Brain microvascular endothelial cell (primary cell): ENCODE results near the gene DPM2.
A peak's percentile ranks its signal among the peaks of the same experiment; 100 is the strongest.

Source experiments
- DNase-seq: peaks from one replicate; pipeline ENCODE4 v3.0.0-alpha.2; 2020
- H3K27ac ChIP-seq: fragments of 250-450 bp; sonication (Bioruptor Pico); 2 replicates; pipeline ENCODE4 v1.5.1; 2020; ENCODE audit warnings: mild to moderate bottlenecking, moderate library complexity
- H3K27me3 ChIP-seq: fragments of 250-450 bp; sonication (Bioruptor Pico); replicated peaks from 2 replicates; pipeline ENCODE4 v1.5.1; 2020; ENCODE audit warnings: mild to moderate bottlenecking
- H3K36me3 ChIP-seq: fragments of 250-450 bp; sonication (Bioruptor Pico); replicated peaks from 2 replicates; pipeline ENCODE4 v1.5.1; 2020; ENCODE audit warnings: mild to moderate bottlenecking
- H3K4me3 ChIP-seq: 2 replicates; pipeline ENCODE4 v1.5.1; 2011; ENCODE audit warnings: low read depth, mild to moderate bottlenecking, control low read depth, low read length, moderate library complexity
- in situ Hi-C: cut with HindIII; loops from 2 replicates; pipeline ENCODE4 v1.10.0; 2017; ENCODE audit warnings: low sequenced_read_pairs, low pct_ligation_motif_present
- TF ChIP-seq, protein P1 (sequence below): IDR thresholded peaks from 2 replicates; pipeline ENCODE4 v1.5.1; 2011; ENCODE audit warnings: low read depth, mild to moderate bottlenecking, moderate library complexity, low read length, control low read depth, inconsistent platforms; ENCODE audit errors: missing control alignments

Gene DPM2

DNA sequence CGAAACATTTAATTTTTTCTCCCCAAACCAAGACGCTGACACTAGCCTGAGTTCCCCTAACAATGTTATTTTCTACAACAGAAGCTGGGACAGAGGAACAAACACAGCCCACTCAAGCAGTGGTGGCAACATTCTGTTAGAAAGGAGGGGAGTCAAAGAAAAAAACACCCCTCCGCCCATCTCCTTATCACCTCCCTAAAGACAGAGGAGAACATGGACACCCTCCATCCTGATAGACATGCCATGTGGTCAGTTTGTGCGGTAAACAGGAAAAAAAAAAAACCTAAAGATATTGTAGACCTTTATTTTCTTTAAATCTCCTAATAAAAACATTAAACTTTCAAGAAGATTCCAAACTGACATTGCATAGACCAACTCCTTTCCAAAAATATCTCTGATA lies 2.9 kb upstream of the DPM2 start:
- TF ChIP-seq, protein P1, sequence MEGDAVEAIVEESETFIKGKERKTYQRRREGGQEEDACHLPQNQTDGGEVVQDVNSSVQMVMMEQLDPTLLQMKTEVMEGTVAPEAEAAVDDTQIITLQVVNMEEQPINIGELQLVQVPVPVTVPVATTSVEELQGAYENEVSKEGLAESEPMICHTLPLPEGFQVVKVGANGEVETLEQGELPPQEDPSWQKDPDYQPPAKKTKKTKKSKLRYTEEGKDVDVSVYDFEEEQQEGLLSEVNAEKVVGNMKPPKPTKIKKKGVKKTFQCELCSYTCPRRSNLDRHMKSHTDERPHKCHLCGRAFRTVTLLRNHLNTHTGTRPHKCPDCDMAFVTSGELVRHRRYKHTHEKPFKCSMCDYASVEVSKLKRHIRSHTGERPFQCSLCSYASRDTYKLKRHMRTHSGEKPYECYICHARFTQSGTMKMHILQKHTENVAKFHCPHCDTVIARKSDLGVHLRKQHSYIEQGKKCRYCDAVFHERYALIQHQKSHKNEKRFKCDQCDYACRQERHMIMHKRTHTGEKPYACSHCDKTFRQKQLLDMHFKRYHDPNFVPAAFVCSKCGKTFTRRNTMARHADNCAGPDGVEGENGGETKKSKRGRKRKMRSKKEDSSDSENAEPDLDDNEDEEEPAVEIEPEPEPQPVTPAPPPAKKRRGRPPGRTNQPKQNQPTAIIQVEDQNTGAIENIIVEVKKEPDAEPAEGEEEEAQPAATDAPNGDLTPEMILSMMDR, result no peak
- in situ Hi-C loops, result no loop called here
- no peak for DNase-seq
- no peak overlapping the region for H3K4me3 ChIP-seq
- no peaks in the 10 kb centered on the region for H3K27me3 ChIP-seq
- peaks cover 3% of the 10 kb centered on the region for H3K36me3 ChIP-seq
- no peak overlapping the region for H3K27ac ChIP-seq

DNA sequence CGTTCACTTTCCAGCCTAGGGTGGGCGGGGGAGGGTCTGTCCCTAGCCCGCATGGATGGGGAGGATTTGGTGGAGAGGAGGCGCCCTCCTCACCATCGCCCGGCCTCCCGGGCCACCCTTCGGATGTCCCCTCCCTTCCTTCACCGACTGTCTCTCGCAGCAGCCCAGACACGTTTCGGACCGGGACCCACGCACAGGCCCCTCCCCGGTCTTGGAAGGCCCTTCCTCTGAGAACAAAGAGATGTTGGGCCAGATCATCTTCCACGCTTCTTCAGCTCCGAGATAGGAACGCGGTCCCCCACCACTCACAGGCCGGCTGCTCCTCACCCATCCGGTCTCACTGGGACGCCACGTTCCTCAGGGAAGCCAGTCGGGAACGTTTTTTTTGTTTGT lies 640 bp upstream of the DPM2 start:
- TF ChIP-seq, protein P1, result no peak
- H3K27ac ChIP-seq, result no peak overlapping the region

DNA sequence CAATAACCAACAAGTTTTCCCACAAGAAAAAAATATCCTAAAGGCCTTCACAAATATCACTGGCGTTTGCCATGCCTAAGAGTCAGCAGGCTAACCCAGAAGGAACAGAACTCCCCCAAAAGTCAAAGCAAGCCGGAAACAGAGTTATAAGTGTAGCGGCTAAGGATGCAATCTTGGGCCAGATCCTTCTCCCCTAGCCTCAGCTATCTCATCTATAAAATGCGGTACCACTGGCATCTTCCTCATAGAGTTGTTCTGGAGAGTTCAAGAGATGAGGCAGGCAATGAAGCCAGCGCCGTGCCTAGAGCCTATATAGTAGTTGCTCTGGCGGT lies 632 bp downstream of the DPM2 start:
- in situ Hi-C loops, result no loop called here
- Histone ChIP-seq H3K27ac (peak overlapping the region; percentile 75), H3K4me3 (peak overlapping the region; percentile 93), H3K36me3 (peaks cover 10% of the 10 kb centered on the region), H3K27me3 (no peaks in the 10 kb centered on the region)
- TF ChIP-seq, protein P1, result no peak
- DNase-seq, result no peak

More for the DNA sequence above, 640 bp upstream of the DPM2 start:
- no peak for DNase-seq
- Histone ChIP-seq H3K27me3 (no peaks in the 10 kb centered on the region), H3K36me3 (peaks cover 10% of the 10 kb centered on the region), H3K4me3 (peak overlapping the region; percentile 93)
- in situ Hi-C loops, result no loop called here

DNA sequence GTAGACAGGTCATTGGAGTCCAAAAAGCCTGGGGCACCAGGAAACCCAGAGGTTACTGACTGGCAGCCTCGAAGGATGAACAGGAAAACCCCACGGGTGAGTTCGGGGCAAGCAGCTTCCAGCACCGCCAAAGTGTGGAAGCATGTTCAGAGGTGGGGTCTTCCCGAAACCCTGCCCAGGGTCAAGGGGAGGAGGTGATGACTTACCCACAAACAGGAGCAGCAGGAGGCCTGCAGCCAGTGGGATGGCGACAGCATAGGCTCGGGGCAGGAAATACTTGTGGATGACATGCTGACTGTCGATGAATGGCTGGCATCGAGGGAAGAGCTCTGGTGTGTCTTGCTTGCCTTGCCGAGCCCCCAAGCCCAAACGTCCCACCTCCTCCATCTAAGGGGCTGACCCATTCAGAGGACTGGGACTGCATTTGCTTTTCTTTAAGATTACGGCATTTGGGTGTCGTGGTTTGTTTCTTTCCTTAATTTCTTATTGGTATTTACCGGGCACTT lies 1.3 kb downstream of the DPM2 start:
- in situ Hi-C loops, result no loop called here
- no peak for DNase-seq
- H3K4me3 ChIP-seq, result peak overlapping the region; percentile 93

DNA sequence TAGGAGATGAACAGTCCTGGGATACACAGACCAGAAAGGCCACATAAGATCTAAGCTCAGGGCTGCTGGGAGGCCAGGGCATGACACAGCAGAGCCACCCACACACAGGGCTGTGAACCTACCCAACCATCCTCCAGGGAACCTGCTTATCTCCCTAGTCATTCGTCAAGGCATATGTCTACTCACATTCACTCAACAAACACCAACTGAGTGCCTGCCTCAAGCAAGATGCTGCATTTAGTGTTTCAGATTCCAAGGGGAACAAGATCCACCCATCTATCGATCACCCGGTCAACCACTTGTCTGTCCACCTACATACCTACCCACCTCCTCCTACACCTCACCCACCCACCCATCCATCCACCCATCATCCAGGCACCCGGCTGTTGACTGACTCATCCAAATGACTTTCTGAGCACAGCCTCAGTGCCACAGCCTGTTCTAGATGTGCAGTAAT lies 1.9 kb downstream of the DPM2 start:
- no peak overlapping the region for H3K27ac ChIP-seq
- in situ Hi-C loops, result no loop called here
- peak overlapping the region; percentile 93 for H3K4me3 ChIP-seq

More for the DNA sequence above, 1.3 kb downstream of the DPM2 start:
- TF ChIP-seq, protein P1, result no peak
- Histone ChIP-seq H3K36me3 (peaks cover 10% of the 10 kb centered on the region), H3K27me3 (no peaks in the 10 kb centered on the region), H3K27ac (no peak overlapping the region)

More for the DNA sequence above, 1.9 kb downstream of the DPM2 start:
- Histone ChIP-seq H3K36me3 (peaks cover 10% of the 10 kb centered on the region), H3K27me3 (no peaks in the 10 kb centered on the region)
- TF ChIP-seq, protein P1, result no peak
- DNase-seq, result peak; percentile 42
